ENCODE data around the gene MAML2.

Gene MAML2

GRCh38 chr11:96119211-96119610 is 223.8 kb downstream of the MAML2 start:
- FAIRE-seq, result no peak
- TF ChIP-seq CTCF (IDR thresholded peaks at IDR 0.05; ENCODE audit: insufficient read depth, missing control alignments), result no peak
- DNase-seq (ENCODE audit: insufficient read length, low spot score), result no peak

GRCh38 chr11:96116376-96116775 is 226.6 kb downstream of the MAML2 start:
- FAIRE-seq (no peak), DNase-seq (ENCODE audit: insufficient read length, low spot score) (no peak)
- no peak for TF ChIP-seq CTCF (IDR thresholded peaks at IDR 0.05; ENCODE audit: insufficient read depth, missing control alignments)

GRCh38 chr11:96114178-96115064 is 228.6 kb downstream of the MAML2 start:
- FAIRE-seq (no peak), DNase-seq (ENCODE audit: insufficient read length, low spot score) (no peak)
- TF ChIP-seq CTCF (IDR thresholded peaks at IDR 0.05; ENCODE audit: insufficient read depth, missing control alignments), result no peak

GRCh38 chr11:96113193-96113681 is 229.8 kb downstream of the MAML2 start:
- DNase-seq (ENCODE audit: insufficient read length, low spot score), result no peak
- FAIRE-seq, result no peak
- TF ChIP-seq CTCF (IDR thresholded peaks at IDR 0.05; ENCODE audit: insufficient read depth, missing control alignments), result no peak

- FAIRE-seq (no peak), DNase-seq (ENCODE audit: insufficient read length, low spot score) (no peak)
- TF ChIP-seq CTCF (IDR thresholded peaks at IDR 0.05; ENCODE audit: insufficient read depth, missing control alignments), result no peak
Observed at GRCh38 chr11:96112192-96113128, 230.5 kb downstream of the MAML2 start.

- FAIRE-seq, result no peak
- TF ChIP-seq CTCF (IDR thresholded peaks at IDR 0.05; ENCODE audit: insufficient read depth, missing control alignments), result no peak
- DNase-seq (ENCODE audit: insufficient read length, low spot score), result no peak
Observed at GRCh38 chr11:96111308-96111707, 231.7 kb downstream of the MAML2 start.
